HG02759 (cell line): ENCODE data around the gene OSBPL6.
A peak's percentile ranks its signal among the peaks of the same experiment; 100 is the strongest.
"Not testable (repeated sequence)": the region's sequence is repeated elsewhere in the genome, so short reads cannot be mapped to it uniquely, and the experiment has no call there.

ENCODE experiments used
- ATAC-seq: cut with Tn5 transposase; IDR thresholded peaks from one replicate; pipeline ENCODE4 v1.9.1; 2021; ENCODE audit warnings: mild to moderate bottlenecking, moderate library complexity; ENCODE audit not compliant: unreplicated experiment

OSBPL6 gene

GRCh38 chr2:178296394-178297090 is 102.2 kb downstream of the OSBPL6 start:
- ATAC-seq, result no peak

- ATAC-seq, result no peak
Measured at GRCh38 chr2:178297091-178297411, 102.7 kb downstream of the OSBPL6 start.

GRCh38 chr2:178298785-178299212 is 104.5 kb downstream of the OSBPL6 start:
- ATAC-seq, result no peak

DNA sequence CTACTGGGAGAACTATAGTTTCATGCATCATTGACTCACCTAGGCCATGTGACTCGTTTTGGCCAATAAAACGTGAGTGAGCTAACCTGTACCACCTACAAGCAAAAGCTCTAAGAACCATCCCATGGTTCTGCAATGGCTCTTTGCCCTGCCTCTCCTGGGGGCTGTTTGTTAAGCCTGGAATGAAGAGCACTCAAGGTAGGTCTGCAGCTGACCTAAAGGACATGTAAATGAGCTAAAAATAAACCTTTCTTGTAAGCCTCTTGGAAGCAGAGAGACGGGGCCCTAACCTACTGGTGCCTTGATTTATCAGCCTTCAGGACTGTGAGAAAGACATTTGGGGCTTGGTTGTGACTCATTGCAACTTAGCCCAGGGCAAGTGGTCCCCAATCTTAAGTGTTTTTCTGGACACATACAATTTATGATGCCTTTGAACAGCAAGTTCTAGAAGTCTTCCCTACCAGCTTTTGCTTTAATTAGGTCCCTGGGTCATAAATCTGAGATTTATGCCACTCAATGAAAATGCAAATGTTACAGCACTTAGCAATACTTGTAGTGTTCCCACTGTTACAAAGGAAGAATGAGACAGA is 107.4 kb downstream of the OSBPL6 start:
- ATAC-seq, result no peak

DNA sequence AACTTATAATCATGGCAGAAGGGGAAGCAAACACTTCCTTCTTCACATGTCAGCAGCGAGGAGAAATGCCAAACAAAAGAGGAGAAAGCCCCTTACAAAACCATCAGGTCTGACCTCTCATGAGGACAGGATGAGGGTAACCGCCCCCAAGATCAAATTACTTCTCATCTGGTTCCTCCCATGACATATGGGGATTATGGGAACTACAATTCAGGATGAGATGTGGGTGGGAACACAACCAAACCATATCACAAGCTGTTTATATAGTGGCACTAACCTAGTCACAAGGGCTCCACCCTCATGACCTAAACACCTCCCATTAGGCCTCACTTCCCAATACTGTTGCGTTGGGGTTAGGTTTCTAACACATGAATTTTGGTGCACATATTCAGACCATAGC is 110.0 kb downstream of the OSBPL6 start:
- no peak for ATAC-seq

DNA sequence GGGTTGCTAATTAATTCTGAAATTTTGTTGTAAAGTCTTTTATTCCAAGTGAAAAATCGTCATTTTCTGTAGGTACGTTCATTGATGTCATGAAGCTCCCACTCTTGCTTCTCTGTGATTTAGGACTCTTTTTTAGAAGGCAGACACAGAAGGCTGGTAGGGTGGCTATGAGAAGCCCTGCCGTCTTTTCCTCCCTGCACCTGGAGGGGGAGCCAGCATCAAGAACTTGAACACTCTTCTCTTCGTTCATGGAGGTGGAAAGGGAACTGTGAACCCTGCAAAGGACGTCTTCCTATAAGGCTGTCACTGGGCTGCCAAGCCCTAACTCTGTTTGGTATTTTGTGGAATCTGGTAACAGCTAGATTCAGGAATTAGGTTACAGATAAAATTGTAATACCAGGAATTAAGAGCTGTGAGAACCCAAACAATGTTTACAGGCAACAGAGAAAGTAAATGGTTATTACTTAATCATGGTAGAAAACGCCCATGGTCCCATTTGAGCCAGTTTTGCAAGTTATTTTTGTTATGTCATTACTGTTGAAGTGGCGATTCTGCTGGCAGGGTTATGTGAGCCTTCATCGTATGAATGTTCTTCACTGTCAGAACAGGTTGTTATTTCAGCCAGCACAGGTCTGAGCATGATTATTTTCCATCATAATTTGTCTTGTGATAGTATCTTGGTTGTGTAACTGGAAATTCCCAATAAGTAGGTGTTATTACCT is 112.2 kb downstream of the OSBPL6 start:
- peak; percentile 98 for ATAC-seq

DNA sequence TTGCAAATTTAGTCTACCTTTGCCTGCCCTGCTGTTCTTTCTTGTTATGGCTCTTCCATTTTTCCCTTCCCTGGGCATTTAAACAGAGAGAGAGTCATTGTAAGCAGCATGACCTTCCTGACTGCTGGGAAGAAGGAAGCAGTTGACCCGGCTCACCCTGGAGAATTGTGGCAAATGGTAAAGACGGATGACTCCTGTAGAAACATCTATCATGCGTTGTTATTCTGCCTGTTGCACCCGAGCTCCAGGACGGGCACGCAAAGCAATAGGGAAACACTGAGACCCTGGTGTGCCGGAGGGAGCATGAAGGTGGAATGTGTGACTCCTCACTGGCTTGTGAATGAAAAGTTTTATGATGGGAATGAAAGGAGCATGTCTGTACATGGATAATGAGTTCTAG is 113.3 kb downstream of the OSBPL6 start:
- no peak for ATAC-seq

DNA sequence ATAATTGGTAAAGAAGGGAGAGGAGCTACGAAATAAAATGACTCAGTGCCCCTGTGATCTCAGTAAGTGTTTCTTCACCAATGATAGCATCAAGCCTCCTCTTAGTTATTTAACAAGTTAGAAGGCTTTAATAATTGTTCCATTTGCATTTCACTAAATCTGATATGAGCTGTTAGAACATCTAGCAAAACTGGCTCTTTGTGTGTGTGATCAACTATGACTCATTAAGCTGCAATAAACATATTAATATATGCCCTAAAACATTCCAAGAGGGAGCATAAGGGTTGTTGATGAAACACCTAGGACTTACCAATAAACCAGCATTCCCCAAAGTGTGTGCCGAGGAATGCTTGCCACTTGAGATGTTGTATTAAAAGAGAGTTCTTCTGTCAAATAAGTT is 115.2 kb downstream of the OSBPL6 start:
- no peak for ATAC-seq

GRCh38 chr2:178315078-178315477 is 120.8 kb downstream of the OSBPL6 start:
- no peak for ATAC-seq

GRCh38 chr2:178315488-178315948 is 121.2 kb downstream of the OSBPL6 start:
- no peak for ATAC-seq

DNA sequence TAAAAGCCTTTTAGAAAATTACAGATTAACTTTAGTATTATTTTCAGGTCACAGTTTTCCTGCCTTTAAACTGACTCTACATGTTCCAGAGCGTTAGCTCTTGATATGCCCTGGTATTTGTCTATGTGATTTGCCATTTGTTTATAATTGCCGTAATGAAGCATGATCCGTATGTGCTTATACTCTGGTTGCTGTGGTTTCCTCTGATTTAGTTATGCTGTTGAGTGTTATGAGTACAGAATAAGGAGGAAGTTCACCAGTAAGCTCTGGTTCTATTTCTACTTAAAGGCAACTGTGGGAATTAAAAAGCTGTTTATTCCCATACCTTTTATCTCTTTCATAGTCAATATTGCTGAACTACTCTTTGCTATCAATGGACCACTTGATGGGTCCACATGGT is 123.5 kb downstream of the OSBPL6 start:
- no peak for ATAC-seq

DNA sequence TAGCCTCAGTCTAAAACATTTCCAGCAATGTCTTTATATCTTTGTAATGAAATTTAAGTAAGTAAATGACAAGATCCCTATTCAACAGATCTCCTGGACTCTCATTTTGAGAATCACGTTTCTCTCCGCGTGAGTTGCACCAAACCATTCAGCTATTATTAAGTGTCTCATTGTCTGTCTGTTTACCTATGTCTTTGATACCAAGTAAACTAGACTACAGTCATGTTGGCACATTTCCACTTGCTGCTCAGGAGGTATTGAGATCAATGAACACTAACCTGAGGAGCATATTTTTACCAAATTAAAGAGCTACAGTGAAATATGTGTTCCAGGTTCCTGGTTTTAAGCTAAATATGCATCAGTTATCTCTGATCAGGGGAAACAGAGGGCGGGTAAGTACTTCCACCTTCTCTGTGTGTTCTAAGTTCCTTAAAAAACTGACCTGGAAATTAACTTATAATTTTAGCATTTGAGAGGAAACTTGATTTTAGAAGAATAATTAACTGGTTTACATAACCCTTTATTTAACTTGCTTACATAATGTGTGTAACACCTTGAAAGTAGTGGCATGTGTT is 125.8 kb downstream of the OSBPL6 start:
- ATAC-seq, result no peak

GRCh38 chr2:178322068-178322467 is 127.8 kb downstream of the OSBPL6 start:
- no peak for ATAC-seq

DNA sequence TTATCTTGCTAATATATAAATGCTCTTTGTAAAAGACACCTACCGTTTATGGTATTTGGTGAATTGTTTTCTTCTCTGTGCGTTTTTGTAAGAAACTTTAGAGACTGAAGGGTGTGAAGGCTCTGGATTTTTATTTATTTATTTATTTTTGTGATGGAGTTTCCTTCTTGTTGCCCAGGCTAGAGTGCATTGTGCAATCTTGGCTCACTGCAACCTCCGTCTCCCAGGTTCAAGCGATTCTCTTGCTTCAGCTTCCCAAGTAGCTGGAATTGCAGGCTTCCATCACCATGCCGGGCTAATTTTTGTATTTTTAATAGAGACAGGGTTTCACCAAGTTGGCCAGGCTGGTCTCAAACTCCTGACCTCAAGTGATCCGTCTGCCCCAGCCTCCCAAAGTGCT is 129.0 kb downstream of the OSBPL6 start:
- ATAC-seq, result not testable (repeated sequence)

DNA sequence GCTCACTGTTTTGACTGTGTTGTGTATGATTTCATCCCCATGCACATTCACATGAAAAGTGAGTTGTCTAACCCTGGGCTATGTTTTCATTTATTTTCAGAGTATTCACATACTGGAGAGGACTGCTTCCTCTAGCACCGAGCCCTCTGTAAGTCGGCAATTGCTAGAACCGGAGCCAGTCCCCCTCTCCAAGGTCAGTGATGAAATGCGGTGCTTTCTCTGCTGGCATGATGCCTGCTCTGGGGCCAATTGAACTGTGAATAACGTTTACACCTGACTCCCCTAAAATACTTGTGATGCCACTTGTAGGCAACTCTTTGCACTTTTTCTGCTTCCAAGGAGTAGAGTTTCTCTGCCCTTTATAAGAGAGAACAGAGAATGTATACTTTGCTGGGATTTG is 129.8 kb downstream of the OSBPL6 start:
- ATAC-seq, result no peak

DNA sequence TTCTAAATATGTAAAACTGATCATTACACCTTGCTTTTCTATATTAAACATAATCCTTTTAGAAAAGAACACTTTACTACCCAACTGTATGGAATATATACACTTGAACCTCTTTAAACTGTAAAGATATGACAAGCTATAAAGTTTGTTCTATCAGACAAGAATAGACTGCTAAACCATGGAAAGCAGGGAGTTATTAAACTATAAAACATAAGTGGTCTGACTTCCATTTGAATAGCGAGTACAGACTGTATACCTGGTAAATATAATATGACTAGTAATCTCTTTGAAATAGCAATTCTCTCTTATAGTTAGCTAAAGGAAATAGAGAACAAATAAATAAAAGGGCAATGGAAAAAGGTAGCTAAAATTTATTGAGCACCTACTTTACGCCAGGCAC is 131.0 kb downstream of the OSBPL6 start:
- no peak for ATAC-seq

DNA sequence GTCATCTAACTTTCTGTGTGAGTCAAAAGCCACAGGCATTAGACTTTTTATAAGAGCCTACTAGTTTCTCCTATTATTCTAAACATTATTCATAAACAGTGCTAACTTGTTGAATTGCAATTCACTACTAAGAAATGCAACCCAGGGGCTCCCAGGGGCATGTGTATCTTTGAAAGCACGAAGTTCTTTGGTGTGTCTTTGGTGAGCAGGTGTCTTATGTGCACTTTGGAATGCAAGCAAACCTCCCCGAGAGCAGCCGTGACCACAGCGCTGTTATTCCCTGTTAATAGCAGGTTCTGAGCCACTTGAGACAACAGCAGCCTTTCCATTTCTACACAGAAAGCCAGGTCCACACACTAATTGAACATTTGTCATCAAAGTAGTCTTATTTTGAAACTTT is 133.2 kb downstream of the OSBPL6 start:
- ATAC-seq, result no peak

- no peak for ATAC-seq
Measured at GRCh38 chr2:178328037-178328436, 133.7 kb downstream of the OSBPL6 start.

DNA sequence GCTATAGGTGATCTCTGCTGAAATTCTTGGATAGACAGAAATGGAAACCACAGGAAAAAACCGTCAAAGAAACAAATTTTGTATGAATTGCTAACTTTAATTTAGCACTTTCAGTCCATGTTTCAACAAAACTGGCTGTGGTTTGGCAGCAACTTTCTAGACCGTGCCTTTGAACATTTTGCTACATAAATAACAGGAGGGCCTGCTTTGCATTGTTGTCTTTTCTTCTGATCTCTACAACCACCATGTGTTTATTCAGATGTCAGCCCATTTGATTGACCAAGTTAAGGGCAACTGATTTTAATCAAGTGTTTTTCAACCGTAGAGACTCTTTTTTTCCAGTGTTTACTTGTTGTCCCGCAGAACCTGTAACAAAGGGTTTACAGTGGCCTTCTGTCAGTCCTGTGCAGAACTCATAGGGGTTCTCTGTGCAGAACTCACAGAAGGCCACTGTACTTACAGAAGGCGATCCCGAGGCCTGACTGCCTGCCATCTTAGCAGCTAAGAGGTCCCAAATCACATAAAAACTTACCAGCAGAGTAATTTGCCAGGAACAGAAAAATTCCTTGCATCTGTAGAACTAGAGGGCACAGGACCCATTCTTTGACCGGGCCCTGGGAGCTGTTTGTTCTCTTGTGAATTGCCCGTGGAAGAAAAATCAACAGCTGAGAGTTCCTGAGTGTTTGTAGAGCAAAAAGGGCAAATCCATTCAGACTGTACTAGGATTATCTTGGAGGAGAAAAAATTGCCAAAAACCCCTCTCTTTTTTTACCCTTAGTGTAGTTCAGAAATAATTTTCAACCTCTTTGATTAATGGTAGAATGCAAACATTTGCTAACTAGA is 136.1 kb downstream of the OSBPL6 start:
- no peak for ATAC-seq

DNA sequence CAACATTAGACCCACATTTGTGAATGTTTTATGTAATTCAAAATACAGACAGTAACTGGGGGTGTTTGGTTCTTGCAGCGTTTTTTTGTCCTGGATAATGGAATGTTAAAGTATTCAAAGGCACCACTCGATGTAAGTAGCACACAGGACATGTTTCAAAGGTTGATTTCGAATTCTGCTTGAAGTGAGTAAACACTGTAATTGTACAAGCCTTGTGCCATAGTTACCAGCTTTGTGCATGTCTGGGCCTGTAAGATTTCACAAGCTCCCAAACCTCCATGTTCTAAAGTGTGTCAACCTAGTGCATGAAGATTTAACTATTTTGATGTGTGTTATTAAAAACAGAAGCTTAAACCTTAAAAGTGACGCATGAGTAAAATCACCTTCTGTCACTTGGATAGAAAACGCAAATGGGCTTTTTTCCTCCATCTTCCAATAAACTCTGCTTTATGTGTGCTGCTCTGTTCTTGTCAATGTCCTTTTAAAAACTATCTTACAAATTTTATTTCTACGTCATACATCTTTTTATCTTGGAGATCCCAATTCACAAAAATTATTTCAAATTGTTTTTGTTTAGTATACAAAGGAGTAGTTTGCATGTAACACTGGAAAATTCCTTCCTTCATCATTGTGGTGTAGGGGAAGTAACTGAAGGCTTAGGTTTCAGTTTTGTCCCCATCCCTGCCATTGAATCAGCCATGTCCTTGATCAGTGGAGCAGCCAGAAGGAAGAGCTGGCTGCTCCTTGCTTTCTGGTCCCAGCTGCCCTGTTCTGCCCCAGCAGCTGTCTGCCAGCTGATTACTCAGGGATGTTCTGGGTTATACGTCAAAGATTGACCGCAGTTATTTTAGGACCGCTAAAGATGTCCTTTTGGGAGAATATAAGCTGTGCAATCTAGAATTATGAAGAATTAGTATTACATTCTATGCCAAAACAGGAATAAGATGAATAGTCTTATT is 137.4 kb downstream of the OSBPL6 start:
- ATAC-seq, result no peak
